H1 (cell line): ENCODE results near the gene MYO1D. TPM values are rescaled to one million over a fixed set of nuclear protein-coding genes. Genes with fewer than 3 reads are reported as not detected.
A peak's percentile ranks its signal among the peaks of the same experiment; 100 is the strongest.

Experiments used
- CTCF ChIA-PET: fragments of 300-600 bp; sonication (Branson Sonifier 250); formaldehyde crosslinking; loops from one replicate; lab custom pipeline; 2021; ENCODE audit not compliant: partially characterized antibody; lab: Charles Lee
- POLR2A ChIA-PET: fragments of 300-600 bp; sonication (Branson Sonifier 250); formaldehyde crosslinking; loops from one replicate; lab custom pipeline; 2021; ENCODE audit warnings: inconsistent platforms; ENCODE audit not compliant: partially characterized antibody; lab: Charles Lee
- DNase-seq, 2 experiments: peaks; one replicate each; pipeline versions ENCODE4 v3.0.0 to v3.0.0-alpha.2; 2010 to 2022; ENCODE audit warnings: low spot score in 2 of 2, low read depth in 1 of 2, mixed read lengths in 1 of 2
- FAIRE-seq: peaks from 2 replicates; lab custom pipeline; 2011; peaks lifted over from hg19 to GRCh38; lab: Jason Lieb, UNC
- H2AFZ ChIP-seq: 2 replicates; pipeline ENCODE4 v1.8.1; 2012; ENCODE audit warnings: low read length, inconsistent platforms
- H2AK5ac ChIP-seq: 2 replicates; pipeline ENCODE4 v1.6.1; 2013; ENCODE audit warnings: low read depth, low read length
- H2BK120ac ChIP-seq: replicated peaks from 2 replicates; pipeline ENCODE3; 2013; ENCODE audit warnings: low read depth, low read length, inconsistent platforms
- H2BK12ac ChIP-seq: 2 replicates; pipeline ENCODE4 v1.6.1; 2013; ENCODE audit warnings: low read depth, low read length
- H2BK15ac ChIP-seq: 2 replicates; pipeline ENCODE4 v1.6.1; 2013; ENCODE audit warnings: low read length
- H2BK20ac ChIP-seq: 2 replicates; pipeline ENCODE4 v1.6.1; 2013; ENCODE audit warnings: low read length
- H2BK5ac ChIP-seq: 2 replicates; pipeline ENCODE4 v1.6.1; 2013; ENCODE audit warnings: low read depth, low read length
- H3K14ac ChIP-seq: 2 replicates; pipeline ENCODE4 v1.6.1; 2013; ENCODE audit warnings: inconsistent platforms; ENCODE audit not compliant: insufficient read length
- H3K18ac ChIP-seq: 2 replicates; pipeline ENCODE4 v1.6.1; 2013; ENCODE audit warnings: low read length; ENCODE audit errors: extremely low read depth
- H3K23ac ChIP-seq: 2 replicates; pipeline ENCODE4 v1.6.1; 2013; ENCODE audit warnings: inconsistent platforms; ENCODE audit not compliant: insufficient read length
- H3K23me2 ChIP-seq: 2 replicates; pipeline ENCODE4 v1.6.1; 2013; ENCODE audit warnings: low read depth, low read length
- H3K27ac ChIP-seq: 2 replicates; pipeline ENCODE4 v1.6.1; 2011; ENCODE audit warnings: low read depth, low read length, inconsistent platforms
- H3K27me3 ChIP-seq, 4 experiments: replicated peaks in 1 of 4; 1 replicate in 1 of 4; 2 replicates in 3 of 4; pipeline versions ENCODE4 v1.6.1 to v1.8.1; 2011 to 2013; ENCODE audit warnings: low read length in 3 of 4, mild to moderate bottlenecking in 3 of 4, inconsistent platforms in 2 of 4, mixed read lengths in 2 of 4, moderate library complexity in 1 of 4; ENCODE audit not compliant: control insufficient read depth in 3 of 4, insufficient read depth in 3 of 4; ENCODE audit errors: extremely low read depth in 1 of 4
- H3K36me3 ChIP-seq, 4 experiments: 2 replicates each; pipeline versions ENCODE4 v1.6.1 to v1.8.1; 2011 to 2013; ENCODE audit warnings: mild to moderate bottlenecking in 4 of 4, low read length in 3 of 4, moderate library complexity in 2 of 4, control low read depth in 1 of 4, inconsistent platforms in 1 of 4; ENCODE audit not compliant: insufficient read depth in 4 of 4, control insufficient read depth in 2 of 4
- H3K4ac ChIP-seq: replicated peaks from 2 replicates; pipeline ENCODE3; 2013; ENCODE audit warnings: low read length, low read depth, mixed read lengths, inconsistent platforms; ENCODE audit not compliant: insufficient read length
- H3K4me1 ChIP-seq, 4 experiments: replicated peaks in 1 of 4; 1 replicate in 1 of 4; 2 replicates in 3 of 4; pipeline versions ENCODE4 v1.6.1 to v1.8.1; 2011 to 2013; ENCODE audit warnings: low read length in 3 of 4, inconsistent platforms in 2 of 4, mixed read lengths in 1 of 4; ENCODE audit not compliant: insufficient read depth in 4 of 4, control insufficient read depth in 3 of 4
- H3K4me2 ChIP-seq, 2 experiments: 2 replicates each; pipeline versions ENCODE4 v1.6.1 to v1.8.1; 2011 to 2013; ENCODE audit warnings: low read depth in 2 of 2, low read length in 2 of 2, control low read depth in 1 of 2, inconsistent platforms in 1 of 2, mild to moderate bottlenecking in 1 of 2; ENCODE audit not compliant: insufficient read depth in 1 of 2
- H3K4me3 ChIP-seq, 4 experiments: fragments of 200-600, 300-600 bp in 1 of 4; sonication (generic), shearing (Covaris generic), sonication (Bioruptor Twin) in 1 of 4; 2 replicates each; pipeline versions ENCODE4 v1.5.1 to v1.8.1; 2011 to 2016; ENCODE audit warnings: low read length in 4 of 4, low read depth in 3 of 4, control low read depth in 2 of 4, inconsistent platforms in 2 of 4, mild to moderate bottlenecking in 2 of 4, mixed read lengths in 1 of 4, moderate library complexity in 1 of 4; ENCODE audit not compliant: insufficient read depth in 2 of 4; ENCODE audit errors: extremely low read depth in 1 of 4
- H3K56ac ChIP-seq: replicated peaks from 2 replicates; pipeline ENCODE3; 2013; ENCODE audit warnings: low read depth, mild to moderate bottlenecking, mixed read lengths, low read length, inconsistent platforms; ENCODE audit not compliant: insufficient read length
- H3K79me1 ChIP-seq: 2 replicates; pipeline ENCODE4 v1.6.1; 2013; ENCODE audit warnings: low read depth, low read length, control low read depth
- H3K79me2 ChIP-seq, 2 experiments: 2 replicates each; pipeline versions ENCODE4 v1.6.1 to v1.8.1; 2012 to 2013; ENCODE audit warnings: low read length in 2 of 2, mild to moderate bottlenecking in 2 of 2, inconsistent platforms in 1 of 2; ENCODE audit not compliant: insufficient read depth in 2 of 2, control insufficient read depth in 1 of 2
- H3K9ac ChIP-seq, 4 experiments: replicated peaks in 1 of 4; 1 replicate in 1 of 4; 2 replicates in 3 of 4; pipeline versions ENCODE4 v1.6.1 to v1.8.1; 2011 to 2013; ENCODE audit warnings: low read depth in 3 of 4, low read length in 3 of 4, control low read depth in 2 of 4, mild to moderate bottlenecking in 2 of 4, moderate library complexity in 2 of 4, inconsistent platforms in 1 of 4; ENCODE audit errors: extremely low read depth in 1 of 4
- H3K9me3 ChIP-seq, 2 experiments: 2 replicates each; pipeline versions ENCODE4 v1.6.1 to v1.8.1; 2012 to 2013; ENCODE audit warnings: mild to moderate bottlenecking in 2 of 2, moderate library complexity in 2 of 2, control low read depth in 1 of 2, inconsistent platforms in 1 of 2, low read depth in 1 of 2, low read length in 1 of 2, mixed read lengths in 1 of 2; ENCODE audit not compliant: insufficient read depth in 2 of 2
- H4K20me1 ChIP-seq, 2 experiments: replicated peaks in 1 of 2; 2 replicates each; pipeline versions ENCODE3 to v1.8.1; 2011 to 2013; ENCODE audit warnings: inconsistent platforms in 2 of 2, low read length in 2 of 2, mild to moderate bottlenecking in 1 of 2; ENCODE audit not compliant: insufficient read depth in 2 of 2, control insufficient read depth in 1 of 2
- H4K5ac ChIP-seq: 2 replicates; pipeline ENCODE4 v1.6.1; 2013; ENCODE audit warnings: low read length, low read depth, mixed read lengths, inconsistent platforms; ENCODE audit not compliant: insufficient read length
- H4K8ac ChIP-seq: 2 replicates; pipeline ENCODE4 v1.8.0; 2013; ENCODE audit warnings: mild to moderate bottlenecking, moderate library complexity, low read length, inconsistent platforms; ENCODE audit not compliant: insufficient read depth; ENCODE audit errors: extremely low read depth
- H4K91ac ChIP-seq: replicated peaks from 2 replicates; pipeline ENCODE3; 2013; ENCODE audit warnings: low read length, mixed read lengths, inconsistent platforms; ENCODE audit not compliant: insufficient read length
- BCL11A ChIP-seq, 2 experiments: IDR thresholded peaks; one replicate each; pipeline ENCODE4 v1.6.1; 2011; ENCODE audit warnings: low read depth in 2 of 2, low read length in 2 of 2, mild to moderate bottlenecking in 2 of 2
- CHD1 ChIP-seq: IDR thresholded peaks from 2 replicates; pipeline ENCODE4 v1.6.1; 2012; ENCODE audit warnings: low read depth, low read length, improper control_type of control experiment
- EGR1 ChIP-seq: IDR thresholded peaks from 2 replicates; pipeline ENCODE4 v1.6.1; 2011; ENCODE audit warnings: low read depth, low read length, borderline replicate concordance
- POLR2AphosphoS5 ChIP-seq: IDR thresholded peaks from 2 replicates; pipeline ENCODE4 v1.6.1; 2011; ENCODE audit warnings: low read depth, low read length
- RFX5 ChIP-seq: IDR thresholded peaks from 2 replicates; pipeline ENCODE4 v1.6.1; 2011; ENCODE audit warnings: low read depth, low read length, improper control_type of control experiment, borderline replicate concordance
- YY1 ChIP-seq: IDR thresholded peaks from 2 replicates; pipeline ENCODE4 v1.6.1; 2011; ENCODE audit warnings: low read depth, mild to moderate bottlenecking, low read length
- WGBS, 2 experiments: shearing (Covaris generic) in 1 of 2; methylation state at CpG; one replicate each; pipeline versions ENCODE4 v1.1.6 to v1.1.7; 2013 to 2015; ENCODE audit warnings: low lambda C conversion rate in 2 of 2, mixed read lengths in 2 of 2, inconsistent platforms in 1 of 2, low coverage in 1 of 2, missing lambda C conversion rate in 1 of 2; ENCODE audit not compliant: insufficient replicate concordance in 2 of 2, insufficient coverage in 1 of 2, insufficient read length in 1 of 2; ENCODE audit errors: extremely low coverage in 1 of 2, missing lambda C conversion rate in 1 of 2; 5-methylcytosine and 5-hydroxymethylcytosine counted together
- polyA plus RNA-seq, 7 experiments: library from polyadenylated mRNA; depleted of rRNA in 3 of 7; stranded (reverse) in 5 of 7; unstranded in 2 of 7; fragments of >200 nt in 5 of 7; fragments of 200-250 nt in 2 of 7; gene quantifications; 1 replicate in 5 of 7; 2 replicates in 1 of 7; 4 replicates in 1 of 7; pipeline versions ENCODE4 v1.2.1 to v1.2.3, GENCODE V29; 2011 to 2013; ENCODE audit warnings: missing spikeins in 2 of 7, mixed read lengths in 2 of 7
- total RNA-seq: library from RNA; stranded (reverse); fragmentation: NEBNext Ultra II Directional; extraction: Animal tissue kit (Norgen Biotek cat#: 25700); gene quantifications from 2 replicates; pipeline ENCODE4 v1.2.1, GENCODE V29; 2021

The MYO1D gene
- total and polyA plus RNA-seq, 2 of the 8 experiments (the other 6 are each of a cell fraction or from before 2014, with no cell fraction given): 6.5 to 25.4 TPM

DNA sequence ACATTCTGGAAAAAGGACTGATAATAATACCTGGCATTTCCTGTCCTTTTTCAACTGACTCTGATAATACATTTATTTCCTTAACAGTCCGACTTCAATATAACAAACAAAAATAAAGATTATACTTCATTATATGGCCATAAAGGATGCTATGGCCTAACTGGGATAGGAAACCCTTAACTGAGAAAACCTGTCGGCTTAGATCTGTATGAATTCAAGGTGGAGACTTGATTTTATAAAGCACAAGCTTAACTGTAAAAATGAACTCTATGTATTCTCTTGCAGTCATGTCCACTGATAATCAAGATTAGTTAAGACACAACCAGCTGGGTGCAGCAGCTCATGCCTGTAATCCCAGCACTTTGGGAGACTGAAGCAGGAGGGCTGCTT is 102.2 kb downstream of the MYO1D start:
- H3K4ac ChIP-seq: no peak overlapping the region
- no peak overlapping the region for H2BK15ac ChIP-seq
- H3K23me2 ChIP-seq: no peaks in the 10 kb centered on the region
- no peak overlapping the region for H4K91ac ChIP-seq
- FAIRE-seq (no peak), DNase-seq (no peak)
- no peaks in the 10 kb centered on the region for H3K79me2 ChIP-seq
- no peak overlapping the region for H2BK12ac ChIP-seq
- CTCF ChIA-PET: interaction anchor here (0.5 to 2.0 kb wide), 2 partner anchors 9 to 133 kb away, joined by 3 to 9 read pairs; no protein-coding TSS in a partner anchor
- no peak overlapping the region for H2AK5ac ChIP-seq
- H4K20me1 ChIP-seq: no peaks in the 10 kb centered on the region
- H3K4me1 ChIP-seq: no peaks in the 10 kb centered on the region
- H3K27me3 ChIP-seq: no peaks in the 10 kb centered on the region
- H3K27ac ChIP-seq: no peak overlapping the region
- no peak overlapping the region for H3K56ac ChIP-seq
- H3K36me3 ChIP-seq: no peaks in the 10 kb centered on the region; a peak in 1 of 8 replicates
- no peak overlapping the region for H2BK5ac ChIP-seq
- H3K79me1 ChIP-seq: no peaks in the 10 kb centered on the region; the same call in 1 of the 2 replicates
- no peak overlapping the region for H2BK120ac ChIP-seq
- H3K14ac ChIP-seq: no peak overlapping the region
- H2BK20ac ChIP-seq: no peak overlapping the region
- H3K9me3 ChIP-seq: no peaks in the 10 kb centered on the region
- no peak overlapping the region for H2AFZ ChIP-seq
- H3K4me2 ChIP-seq: 0 out of 4 replicates have a peak overlapping the region, but pooled peaks of 1 of the 2 experiments have one; percentile 15
- 85% methylated on average over 2 of the region's 2 CpGs; no CpG with 5 or more reads in 1 of the 2 experiments for WGBS, 2 experiments
- H3K4me3 ChIP-seq: peak overlapping the region in 1 of 4 experiments; percentile 1; a peak in 1 of 8 replicates
- H3K9ac ChIP-seq: no peak overlapping the region
- no peak overlapping the region for H4K8ac ChIP-seq
- no peak overlapping the region for H3K18ac ChIP-seq
- POLR2A ChIA-PET: interaction anchor here (0.8 to 1.8 kb wide), 3 partner anchors 8 to 102 kb away, joined by 3 read pairs; partner anchors contain the start of gene MYO1D
- no peak overlapping the region for H4K5ac ChIP-seq
- no peak overlapping the region for H3K23ac ChIP-seq
- TF ChIP-seq CHD1: no peak
- TF ChIP-seq EGR1: no peak
- no peak for TF ChIP-seq POLR2AphosphoS5
- no peak for TF ChIP-seq RFX5
- no peak for TF ChIP-seq YY1
- TF ChIP-seq BCL11A (IDR thresholded peaks at IDR 0.05; ENCODE audit: low read depth in 2 of 2, low read length in 2 of 2): no peak
